Astrocyte (in vitro differentiated cells and primary cell): ENCODE data around the gene F8. TPM values are rescaled to one million over a fixed set of nuclear protein-coding genes. Genes with fewer than 3 reads are reported as not detected.

Source experiments
- DNase-seq: peaks from one replicate; pipeline ENCODE4 v3.0.0-alpha.2; 2010; ENCODE audit warnings: low read depth
- FAIRE-seq: peaks from 2 replicates; lab custom pipeline; 2011; peaks lifted over from hg19 to GRCh38; lab: Jason Lieb, UNC
- H2AFZ ChIP-seq: 2 replicates; pipeline ENCODE4 v1.6.0; 2012; ENCODE audit warnings: low read depth, low read length, inconsistent platforms
- H3K27ac ChIP-seq: 2 replicates; pipeline ENCODE4 v1.5.1; 2011; ENCODE audit warnings: low read depth, low read length, inconsistent platforms
- H3K27me3 ChIP-seq: 2 replicates; pipeline ENCODE4 v1.6.0; 2011; ENCODE audit warnings: low read length, inconsistent platforms; ENCODE audit not compliant: insufficient read depth
- H3K36me3 ChIP-seq: 2 replicates; pipeline ENCODE4 v1.5.1; 2011; ENCODE audit warnings: low read length, inconsistent platforms; ENCODE audit not compliant: insufficient read depth
- H3K4me1 ChIP-seq: 2 replicates; pipeline ENCODE4 v1.5.1; 2011; ENCODE audit warnings: low read length, inconsistent platforms; ENCODE audit not compliant: insufficient read depth
- H3K4me2 ChIP-seq: 2 replicates; pipeline ENCODE4 v1.6.0; 2012; ENCODE audit warnings: low read length, inconsistent platforms
- H3K4me3 ChIP-seq: 2 replicates; pipeline ENCODE4 v1.5.1; 2011; ENCODE audit warnings: low read depth, mild to moderate bottlenecking, low read length, inconsistent platforms; ENCODE audit not compliant: insufficient read depth
- H3K79me2 ChIP-seq: 2 replicates; pipeline ENCODE4 v1.6.0; 2012; ENCODE audit warnings: mild to moderate bottlenecking, low read length, inconsistent platforms; ENCODE audit not compliant: insufficient read depth
- H3K9ac ChIP-seq: 2 replicates; pipeline ENCODE4 v1.6.0; 2012; ENCODE audit warnings: mild to moderate bottlenecking, low read length, inconsistent platforms
- H3K9me3 ChIP-seq: 2 replicates; pipeline ENCODE4 v1.5.1; 2012; ENCODE audit warnings: low read depth, mild to moderate bottlenecking, low read length, inconsistent platforms; ENCODE audit not compliant: insufficient read depth
- H4K20me1 ChIP-seq: 2 replicates; pipeline ENCODE4 v1.6.0; 2012; ENCODE audit warnings: low read length, inconsistent platforms; ENCODE audit not compliant: insufficient read depth
- H3K27ac Mint-ChIP-seq: one replicate; pipeline ENCODE4 v1.8.0; 2021; ENCODE audit warnings: mild to moderate bottlenecking, mixed read lengths; ENCODE audit not compliant: unreplicated experiment
- H3K27me3 Mint-ChIP-seq: one replicate; pipeline ENCODE4 v1.8.0; 2021; ENCODE audit warnings: low read depth, mixed read lengths; ENCODE audit not compliant: unreplicated experiment
- H3K36me3 Mint-ChIP-seq: one replicate; pipeline ENCODE4 v1.8.0; 2021; ENCODE audit warnings: low read depth, mixed read lengths; ENCODE audit not compliant: unreplicated experiment
- H3K4me1 Mint-ChIP-seq: one replicate; pipeline ENCODE4 v1.8.0; 2021; ENCODE audit warnings: low read depth, mixed read lengths; ENCODE audit not compliant: unreplicated experiment
- H3K4me3 Mint-ChIP-seq: one replicate; pipeline ENCODE4 v1.8.0; 2021; ENCODE audit warnings: mild to moderate bottlenecking, moderate library complexity, mixed read lengths; ENCODE audit not compliant: unreplicated experiment
- H3K9me3 Mint-ChIP-seq: one replicate; pipeline ENCODE4 v1.8.0; 2021; ENCODE audit warnings: mild to moderate bottlenecking, mixed read lengths; ENCODE audit not compliant: unreplicated experiment
- CTCF ChIP-seq: IDR thresholded peaks from 2 replicates; pipeline ENCODE4 v1.5.1; 2011; ENCODE audit warnings: low read depth, mild to moderate bottlenecking, inconsistent platforms, low read length, moderate library complexity; ENCODE audit not compliant: insufficient read depth
- EZH2 ChIP-seq: IDR thresholded peaks from 2 replicates; pipeline ENCODE4 v1.6.1; 2012; ENCODE audit warnings: mild to moderate bottlenecking, low read length, inconsistent platforms; ENCODE audit not compliant: insufficient read depth
- total RNA-seq: library from RNA; stranded (reverse); gene quantifications from 2 replicates; pipeline ENCODE4 v1.2.1, GENCODE V29; 2021

Gene F8
- total RNA-seq, 1 donor from 2014 or later, result 2.5 TPM

- Histone ChIP-seq H3K27me3 (no peaks in the 10 kb centered on the region), H2AFZ (peak within 1 kb of the TSS; percentile 87), H3K4me2 (peak within 1 kb of the TSS; percentile 93), H3K9me3 (no peaks in the 10 kb centered on the region), H3K4me1 (peaks cover 13% of the 10 kb centered on the region), H3K27ac (peak within 1 kb of the TSS; percentile 78), H3K36me3 (no peaks in the 10 kb centered on the region), H4K20me1 (no peaks in the 10 kb centered on the region), H3K79me2 (peaks cover 56% of the 10 kb centered on the region), H3K4me3 (peak within 1 kb of the TSS; percentile 90), H3K9ac (peak within 1 kb of the TSS; percentile 90)
- TF ChIP-seq EZH2, result no peak
- no peak for TF ChIP-seq CTCF
- FAIRE-seq (no peak), DNase-seq (peak; percentile 53)
- Mint-ChIP-seq H3K9me3 (no peaks in the 10 kb centered on the region), H3K4me1 (peaks cover 7% of the 10 kb centered on the region), H3K4me3 (peak within 1 kb of the TSS; percentile 94), H3K27me3 (no peaks in the 10 kb centered on the region), H3K27ac (peak within 1 kb of the TSS; percentile 72), H3K36me3 (no peaks in the 10 kb centered on the region)
Measured at GRCh38 chrX:155070975-155071693, 48.6 kb upstream of the F8 start, which contains the start of the genes BRCC3, CMC4 and MTCP1. Gene BRCC3 (plus strand): TSS chrX:155071508. CDS start chrX:155071528, 20 bp downstream. Gene CMC4 (minus strand): TSS chrX:155071136. CDS start chrX:155064023, 7,113 bp downstream. Gene MTCP1 (minus strand): TSS chrX:155071136. CDS start chrX:155066010, 5,126 bp downstream.

- Mint-ChIP-seq H3K27me3 (no peaks in the 10 kb centered on the region), H3K4me3 (peak overlapping the region; percentile 90), H3K36me3 (no peaks in the 10 kb centered on the region), H3K9me3 (no peaks in the 10 kb centered on the region), H3K4me1 (peaks cover 7% of the 10 kb centered on the region), H3K27ac (peak overlapping the region; percentile 72)
- peak overlapping the region; percentile 69 for H2AFZ ChIP-seq
- no peaks in the 10 kb centered on the region for H4K20me1 ChIP-seq
- DNase-seq (no peak), FAIRE-seq (no peak)
- peak overlapping the region; percentile 78 for H3K27ac ChIP-seq
- H3K4me2 ChIP-seq, result peak overlapping the region; percentile 90
- peak overlapping the region; percentile 74 for H3K4me3 ChIP-seq
- H3K9ac ChIP-seq, result peak overlapping the region; percentile 90
- no peaks in the 10 kb centered on the region for H3K27me3 ChIP-seq
- TF ChIP-seq CTCF, result no peak
- TF ChIP-seq EZH2, result no peak
- H3K79me2 ChIP-seq, result peaks cover 61% of the 10 kb centered on the region
- peaks cover 13% of the 10 kb centered on the region for H3K4me1 ChIP-seq
- no peaks in the 10 kb centered on the region for H3K36me3 ChIP-seq
- H3K9me3 ChIP-seq, result no peaks in the 10 kb centered on the region
Measured at GRCh38 chrX:155070663-155070974, 48.1 kb upstream of the F8 start.

- peaks cover 13% of the 10 kb centered on the region for H3K4me1 Mint-ChIP-seq
- peak overlapping the region; percentile 90 for H3K4me3 Mint-ChIP-seq
- Histone ChIP-seq H3K9ac (peak overlapping the region; percentile 90), H2AFZ (peak overlapping the region; percentile 60), H3K4me2 (peak overlapping the region; percentile 90), H3K4me1 (peaks cover 19% of the 10 kb centered on the region), H3K9me3 (no peaks in the 10 kb centered on the region), H3K79me2 (peaks cover 61% of the 10 kb centered on the region), H3K27me3 (no peaks in the 10 kb centered on the region), H3K4me3 (peak overlapping the region; percentile 74), H3K27ac (peak overlapping the region; percentile 78), H3K36me3 (no peaks in the 10 kb centered on the region), H4K20me1 (no peaks in the 10 kb centered on the region)
- DNase-seq (no peak), FAIRE-seq (no peak)
- H3K27me3 Mint-ChIP-seq, result no peaks in the 10 kb centered on the region
- TF ChIP-seq EZH2, result no peak
- TF ChIP-seq CTCF, result no peak
- no peaks in the 10 kb centered on the region for H3K36me3 Mint-ChIP-seq
- H3K9me3 Mint-ChIP-seq, result no peaks in the 10 kb centered on the region
- no peak overlapping the region for H3K27ac Mint-ChIP-seq
Measured at GRCh38 chrX:155070038-155070437, 47.5 kb upstream of the F8 start.
